ENCODE measurements around the gene THSD1. TPM values are rescaled to one million over a fixed set of nuclear protein-coding genes. Genes with fewer than 3 reads are reported as not detected.
"Not testable (repeated sequence)": the region's sequence is repeated elsewhere in the genome, so short reads cannot be mapped to it uniquely, and the experiment has no call there.

THSD1 gene
- total and polyA plus RNA-seq, 4 donors = 7.0 to 39.6 (median 10.4) TPM

DNA sequence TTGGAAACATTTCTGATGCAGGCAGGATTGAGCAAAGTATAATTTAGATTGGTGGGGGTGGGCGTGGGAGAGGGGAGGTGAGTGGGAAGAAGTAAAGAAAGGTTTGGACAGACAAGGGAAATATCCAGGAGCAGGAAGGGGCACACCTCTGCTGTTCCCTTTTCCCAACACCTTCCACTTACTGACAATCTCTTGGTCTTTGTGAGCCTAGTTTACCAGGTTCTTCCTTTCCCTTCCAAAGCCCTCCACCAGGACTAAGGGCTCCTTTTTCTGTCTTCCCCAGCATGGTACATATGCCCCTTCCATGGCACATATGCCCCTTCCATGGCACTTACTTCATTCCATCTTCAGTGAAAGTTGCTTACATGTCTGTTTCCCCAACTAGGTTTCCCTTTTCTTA lies 6.2 kb upstream of the THSD1 start:
- DNase-seq (no peak), ATAC-seq (ENCODE audit: insufficient read depth, low FRiP score) (no peak)
- peak overlapping the region in 1 of 2 donors; percentile 15 for H3K27ac ChIP-seq (ENCODE audit: low read depth in 1 of 2, low read length in 1 of 2)
- no peak overlapping the region for H3K9ac ChIP-seq (ENCODE audit: insufficient read depth in 1 of 2, low read length in 2 of 2)
- 95 to 100% methylated on average over 1 of the region's 1 CpG for WGBS, 2 donors
- peaks cover 0 to 2% (median 0%) of the 10 kb centered on the region in 4 donors for H3K9me3 ChIP-seq (ENCODE audit: control insufficient read depth in 4 of 4, insufficient read depth in 3 of 4, low read length in 3 of 4)
- H3K36me3 ChIP-seq (ENCODE audit: control insufficient read depth in 4 of 4, insufficient read depth in 4 of 4, low read length in 4 of 4) = peaks cover 12 to 19% (median 17%) of the 10 kb centered on the region in 4 donors
- TF ChIP-seq, protein P1, sequence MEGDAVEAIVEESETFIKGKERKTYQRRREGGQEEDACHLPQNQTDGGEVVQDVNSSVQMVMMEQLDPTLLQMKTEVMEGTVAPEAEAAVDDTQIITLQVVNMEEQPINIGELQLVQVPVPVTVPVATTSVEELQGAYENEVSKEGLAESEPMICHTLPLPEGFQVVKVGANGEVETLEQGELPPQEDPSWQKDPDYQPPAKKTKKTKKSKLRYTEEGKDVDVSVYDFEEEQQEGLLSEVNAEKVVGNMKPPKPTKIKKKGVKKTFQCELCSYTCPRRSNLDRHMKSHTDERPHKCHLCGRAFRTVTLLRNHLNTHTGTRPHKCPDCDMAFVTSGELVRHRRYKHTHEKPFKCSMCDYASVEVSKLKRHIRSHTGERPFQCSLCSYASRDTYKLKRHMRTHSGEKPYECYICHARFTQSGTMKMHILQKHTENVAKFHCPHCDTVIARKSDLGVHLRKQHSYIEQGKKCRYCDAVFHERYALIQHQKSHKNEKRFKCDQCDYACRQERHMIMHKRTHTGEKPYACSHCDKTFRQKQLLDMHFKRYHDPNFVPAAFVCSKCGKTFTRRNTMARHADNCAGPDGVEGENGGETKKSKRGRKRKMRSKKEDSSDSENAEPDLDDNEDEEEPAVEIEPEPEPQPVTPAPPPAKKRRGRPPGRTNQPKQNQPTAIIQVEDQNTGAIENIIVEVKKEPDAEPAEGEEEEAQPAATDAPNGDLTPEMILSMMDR (IDR thresholded peaks at IDR 0.05; ENCODE audit: control extremely low read depth, extremely low read depth) = no peak
- H3K4me3 ChIP-seq = no peak overlapping the region
- H3K4me1 ChIP-seq (ENCODE audit: control insufficient read depth in 5 of 5, insufficient read depth in 5 of 5, low read length in 5 of 5) = peaks cover 0 to 3% (median 0%) of the 10 kb centered on the region in 5 donors
- H3K27me3 ChIP-seq (ENCODE audit: control insufficient read depth in 3 of 3, insufficient read depth in 3 of 3, low read length in 2 of 3) = no peaks in the 10 kb centered on the region

GRCh38 chr13:52411629-52412028 lies 5.7 kb upstream of the THSD1 start:
- peaks cover 0 to 2% (median 0%) of the 10 kb centered on the region in 4 donors for H3K9me3 ChIP-seq (ENCODE audit: control insufficient read depth in 4 of 4, insufficient read depth in 3 of 4, low read length in 3 of 4)
- ATAC-seq (ENCODE audit: insufficient read depth, low FRiP score) = peak; percentile 53
- no peaks in the 10 kb centered on the region for H3K27me3 ChIP-seq (ENCODE audit: control insufficient read depth in 3 of 3, insufficient read depth in 3 of 3, low read length in 2 of 3)
- peaks cover 12 to 19% (median 16%) of the 10 kb centered on the region in 4 donors for H3K36me3 ChIP-seq (ENCODE audit: control insufficient read depth in 4 of 4, insufficient read depth in 4 of 4, low read length in 4 of 4)
- no peak for DNase-seq
- H3K9ac ChIP-seq (ENCODE audit: insufficient read depth in 1 of 2, low read length in 2 of 2) = no peak overlapping the region
- TF ChIP-seq, protein P1 (IDR thresholded peaks at IDR 0.05; ENCODE audit: control extremely low read depth, extremely low read depth) = no peak
- WGBS, 2 donors = 67 to 74% methylated on average over 4 of the region's 4 CpGs
- no peak overlapping the region for H3K27ac ChIP-seq (ENCODE audit: low read depth in 1 of 2, low read length in 1 of 2)
- no peak overlapping the region for H3K4me3 ChIP-seq
- peaks cover 0 to 3% (median 0%) of the 10 kb centered on the region in 5 donors for H3K4me1 ChIP-seq (ENCODE audit: control insufficient read depth in 5 of 5, insufficient read depth in 5 of 5, low read length in 5 of 5)

DNA sequence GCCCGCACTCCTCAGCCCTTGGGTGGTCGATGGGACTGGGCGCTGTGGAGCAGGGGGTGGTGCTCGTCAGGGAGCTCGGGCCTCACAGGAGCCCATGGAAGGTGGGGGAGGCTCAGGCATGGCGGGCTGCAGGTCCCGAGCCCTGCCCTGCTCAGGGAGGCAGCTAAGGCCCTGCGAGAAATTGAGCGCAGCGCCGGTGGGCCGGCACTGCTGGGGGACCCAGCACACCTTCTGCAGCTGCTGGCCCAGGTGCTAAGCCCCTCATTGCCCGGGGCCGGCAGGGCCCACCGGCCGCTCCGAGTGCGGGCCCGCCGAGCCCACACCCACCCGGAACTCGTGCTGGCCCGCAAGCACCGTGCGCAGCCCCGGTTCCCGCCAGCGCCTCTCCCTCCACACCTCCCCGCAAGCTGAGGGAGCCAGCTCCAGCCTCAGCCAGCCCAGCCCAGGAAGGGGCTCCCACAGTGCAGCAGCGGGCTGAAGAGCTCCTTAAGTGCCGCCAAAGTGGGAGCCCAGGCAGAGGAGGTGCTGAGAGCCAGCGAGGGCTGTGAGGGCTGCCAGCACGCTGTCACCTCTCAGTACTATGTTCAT lies 2.2 kb upstream of the THSD1 start:
- H3K4me3 ChIP-seq; H3K36me3 ChIP-seq (ENCODE audit: control insufficient read depth in 4 of 4, insufficient read depth in 4 of 4, low read length in 4 of 4); H3K9me3 ChIP-seq (ENCODE audit: control insufficient read depth in 4 of 4, insufficient read depth in 3 of 4, low read length in 3 of 4); H3K27ac ChIP-seq (ENCODE audit: low read depth in 1 of 2, low read length in 1 of 2); DNase-seq; H3K9ac ChIP-seq (ENCODE audit: insufficient read depth in 1 of 2, low read length in 2 of 2); ATAC-seq (ENCODE audit: insufficient read depth, low FRiP score): not testable (repeated sequence)
- Histone ChIP-seq H3K4me1 (ENCODE audit: control insufficient read depth in 5 of 5, insufficient read depth in 5 of 5, low read length in 5 of 5) (peaks cover 0 to 10% (median under 1%) of the 10 kb centered on the region in 5 donors), H3K27me3 (ENCODE audit: control insufficient read depth in 3 of 3, insufficient read depth in 3 of 3, low read length in 2 of 3) (peaks cover 0 to 17% (median 11%) of the 10 kb centered on the region in 3 donors)
- 91 to 97% methylated on average over 25 to 33 of the region's 33 CpGs for WGBS, 2 donors

DNA sequence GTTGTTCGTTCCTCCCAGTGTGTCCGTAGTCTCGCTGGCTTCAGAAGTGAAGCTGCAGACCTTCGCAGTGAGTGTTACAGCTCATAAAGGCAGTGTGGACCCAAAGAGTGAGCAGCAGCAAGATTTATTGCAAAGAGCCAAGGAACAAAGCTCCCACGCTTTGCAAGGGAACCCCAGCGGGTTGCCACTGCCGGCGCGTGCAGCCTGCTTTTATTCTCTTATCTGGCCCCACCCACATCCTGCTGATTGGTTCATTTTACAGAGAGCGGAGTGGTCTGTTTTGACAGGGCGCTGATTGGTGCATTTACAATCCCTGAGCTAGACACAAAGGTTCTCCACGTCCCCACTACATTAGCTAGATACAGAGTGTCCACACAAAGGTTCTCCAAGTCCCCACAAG lies 1.5 kb upstream of the THSD1 start:
- not testable (repeated sequence) for ATAC-seq (ENCODE audit: insufficient read depth, low FRiP score); H3K9me3 ChIP-seq (ENCODE audit: control insufficient read depth in 4 of 4, insufficient read depth in 3 of 4, low read length in 3 of 4); H3K27ac ChIP-seq (ENCODE audit: low read depth in 1 of 2, low read length in 1 of 2); H3K9ac ChIP-seq (ENCODE audit: insufficient read depth in 1 of 2, low read length in 2 of 2); H3K4me3 ChIP-seq; H3K36me3 ChIP-seq (ENCODE audit: control insufficient read depth in 4 of 4, insufficient read depth in 4 of 4, low read length in 4 of 4); DNase-seq
- H3K27me3 ChIP-seq (ENCODE audit: control insufficient read depth in 3 of 3, insufficient read depth in 3 of 3, low read length in 2 of 3) = peaks cover 0 to 17% (median 11%) of the 10 kb centered on the region in 3 donors
- WGBS, 2 donors = 97% methylated on average over 12 of the region's 12 CpGs
- peaks cover 0 to 10% (median 3%) of the 10 kb centered on the region in 5 donors for H3K4me1 ChIP-seq (ENCODE audit: control insufficient read depth in 5 of 5, insufficient read depth in 5 of 5, low read length in 5 of 5)

Measured in lung (tissue), 12 donors.